ENCODE measurements around the gene RILP.
"Not testable (repeated sequence)": the region's sequence is repeated elsewhere in the genome, so short reads cannot be mapped to it uniquely, and the experiment has no call there.

RILP gene, protein sequence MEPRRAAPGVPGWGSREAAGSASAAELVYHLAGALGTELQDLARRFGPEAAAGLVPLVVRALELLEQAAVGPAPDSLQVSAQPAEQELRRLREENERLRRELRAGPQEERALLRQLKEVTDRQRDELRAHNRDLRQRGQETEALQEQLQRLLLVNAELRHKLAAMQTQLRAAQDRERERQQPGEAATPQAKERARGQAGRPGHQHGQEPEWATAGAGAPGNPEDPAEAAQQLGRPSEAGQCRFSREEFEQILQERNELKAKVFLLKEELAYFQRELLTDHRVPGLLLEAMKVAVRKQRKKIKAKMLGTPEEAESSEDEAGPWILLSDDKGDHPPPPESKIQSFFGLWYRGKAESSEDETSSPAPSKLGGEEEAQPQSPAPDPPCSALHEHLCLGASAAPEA

DNA sequence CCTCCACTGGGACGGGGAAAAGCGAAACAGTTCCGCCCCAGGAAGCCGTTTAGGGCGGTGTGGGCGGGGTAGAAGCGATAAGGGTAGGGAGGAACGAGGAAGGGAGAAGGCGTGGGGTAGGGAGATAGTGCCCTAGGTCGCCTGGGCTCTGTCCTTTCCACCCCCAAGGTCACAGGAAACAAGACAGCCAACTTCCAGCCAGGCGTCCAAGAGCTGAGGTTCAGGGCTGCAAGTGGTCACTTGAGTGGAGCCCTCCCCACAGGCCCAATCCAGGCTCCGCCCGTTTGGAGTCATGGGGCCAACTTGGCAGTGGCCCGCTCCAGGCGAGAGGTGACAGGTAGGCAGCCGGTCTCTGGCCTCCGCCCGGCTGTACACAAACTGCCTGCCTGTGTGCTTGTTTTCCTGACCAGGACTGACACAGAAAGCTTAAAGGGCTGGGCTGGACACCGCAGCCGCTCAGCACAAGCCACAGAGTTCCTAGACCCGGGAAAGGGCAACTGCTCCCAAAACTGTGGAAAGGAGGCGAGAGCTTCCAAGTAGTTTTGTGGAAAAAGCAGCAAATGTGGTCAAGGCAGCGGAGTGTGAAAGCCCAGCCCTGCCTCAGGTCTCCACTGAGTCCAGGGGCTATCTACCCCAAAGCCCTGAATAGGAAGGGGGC, at the start of gene RILP:
Gene RILP (minus strand): TSS at position 23 of the 658 bp plus-strand sequence. CDS start 62 bp downstream, outside the sequence.
- DNase-seq: no peak

DNA sequence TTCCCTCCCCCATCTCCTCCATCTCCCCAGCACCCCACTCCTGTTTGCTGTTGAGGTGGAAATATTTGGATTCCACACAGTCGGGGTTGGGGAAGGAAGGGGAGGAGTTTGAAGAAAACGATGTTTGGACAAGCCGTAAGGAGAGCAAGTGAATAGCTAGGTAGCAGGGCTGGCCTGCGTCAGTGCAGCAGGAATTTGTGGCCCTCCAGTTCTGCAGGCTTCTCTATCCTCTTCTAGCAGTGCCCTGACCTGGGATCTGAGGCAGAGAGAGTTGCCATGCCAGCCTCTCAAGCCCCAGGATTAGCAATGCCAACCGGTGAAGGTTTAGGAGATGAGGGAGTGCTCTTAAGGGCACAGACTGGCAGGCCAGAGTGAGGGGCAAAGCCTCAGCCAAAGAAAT, 48.0 kb upstream of the RILP start:
- no peak for DNase-seq

DNA sequence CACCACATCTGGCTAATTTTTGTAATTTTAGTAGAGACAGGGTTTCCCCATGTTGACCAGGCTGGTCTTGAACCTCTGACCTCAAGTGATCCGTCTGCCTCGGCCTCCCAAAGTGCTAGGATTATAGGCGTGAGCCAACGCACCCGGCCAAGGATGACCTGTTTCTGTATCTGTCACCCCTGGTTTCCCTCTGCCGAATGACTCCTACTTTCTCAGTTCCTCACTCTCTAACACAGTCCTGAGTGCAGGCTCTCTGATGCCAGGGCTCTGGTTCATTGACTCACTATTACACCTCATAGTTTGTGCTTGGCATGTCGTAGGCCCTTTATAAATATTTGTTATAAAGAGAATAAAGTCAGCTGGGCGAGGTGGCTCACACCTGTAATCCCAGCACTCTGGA, 45.7 kb upstream of the RILP start:
- no peak for DNase-seq

DNA sequence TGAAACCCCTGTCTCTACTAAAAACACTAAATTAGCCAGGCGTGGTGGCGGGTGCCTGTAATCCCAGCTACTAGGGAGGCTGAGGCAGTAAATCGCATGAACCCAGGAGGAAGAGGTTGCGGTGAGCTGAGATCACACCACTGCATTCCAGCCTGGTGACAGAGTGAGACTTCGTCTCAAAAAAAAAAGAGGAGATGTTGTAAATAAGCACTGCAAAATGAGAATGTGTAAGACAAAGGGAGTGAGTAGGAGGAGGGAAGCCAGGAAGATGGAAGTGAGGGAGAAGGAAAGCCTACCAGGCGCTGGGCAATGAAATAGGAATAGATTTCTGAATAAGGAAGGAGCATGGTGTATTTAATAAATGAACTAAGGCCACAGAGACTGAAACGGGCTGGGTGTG, 43.7 kb upstream of the RILP start:
- no peak for DNase-seq

DNA sequence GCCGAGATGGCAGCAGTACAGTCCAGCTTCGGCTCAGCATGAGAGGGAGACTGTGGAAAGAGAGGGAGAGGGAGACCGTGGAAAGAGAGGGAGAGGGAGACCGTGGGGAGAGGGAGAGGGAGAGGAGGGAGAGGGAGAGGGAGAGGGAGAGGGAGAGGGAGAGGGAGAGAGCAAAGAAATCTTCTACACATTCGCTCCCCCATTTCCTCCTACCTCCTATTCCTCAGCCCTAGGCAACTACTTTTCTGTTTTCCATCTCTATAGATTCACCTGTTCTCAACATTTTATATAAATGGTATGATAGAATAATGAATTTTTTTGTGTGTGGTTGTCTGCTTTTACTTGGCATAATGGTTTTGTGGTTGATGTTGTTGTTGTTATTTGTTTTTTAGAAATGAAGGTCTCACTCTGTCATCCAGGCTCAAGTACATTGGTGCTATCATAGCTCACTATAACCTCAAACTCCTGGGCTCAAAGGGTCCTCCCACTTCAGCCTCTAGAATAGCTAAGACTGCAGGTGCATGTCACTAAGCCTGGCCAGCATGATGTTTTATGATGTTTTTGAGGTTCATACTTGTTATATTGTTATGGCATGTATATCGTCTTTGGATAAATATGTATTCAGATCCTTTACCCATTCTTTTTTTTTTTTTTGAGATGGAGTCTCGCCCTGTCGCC, 41.0 kb upstream of the RILP start:
- DNase-seq: no peak

GRCh38 chr17:1688405-1688804, 38.7 kb upstream of the RILP start:
- not testable (repeated sequence) for DNase-seq

GRCh38 chr17:1686086-1686485, 36.4 kb upstream of the RILP start:
- no peak for DNase-seq

DNA sequence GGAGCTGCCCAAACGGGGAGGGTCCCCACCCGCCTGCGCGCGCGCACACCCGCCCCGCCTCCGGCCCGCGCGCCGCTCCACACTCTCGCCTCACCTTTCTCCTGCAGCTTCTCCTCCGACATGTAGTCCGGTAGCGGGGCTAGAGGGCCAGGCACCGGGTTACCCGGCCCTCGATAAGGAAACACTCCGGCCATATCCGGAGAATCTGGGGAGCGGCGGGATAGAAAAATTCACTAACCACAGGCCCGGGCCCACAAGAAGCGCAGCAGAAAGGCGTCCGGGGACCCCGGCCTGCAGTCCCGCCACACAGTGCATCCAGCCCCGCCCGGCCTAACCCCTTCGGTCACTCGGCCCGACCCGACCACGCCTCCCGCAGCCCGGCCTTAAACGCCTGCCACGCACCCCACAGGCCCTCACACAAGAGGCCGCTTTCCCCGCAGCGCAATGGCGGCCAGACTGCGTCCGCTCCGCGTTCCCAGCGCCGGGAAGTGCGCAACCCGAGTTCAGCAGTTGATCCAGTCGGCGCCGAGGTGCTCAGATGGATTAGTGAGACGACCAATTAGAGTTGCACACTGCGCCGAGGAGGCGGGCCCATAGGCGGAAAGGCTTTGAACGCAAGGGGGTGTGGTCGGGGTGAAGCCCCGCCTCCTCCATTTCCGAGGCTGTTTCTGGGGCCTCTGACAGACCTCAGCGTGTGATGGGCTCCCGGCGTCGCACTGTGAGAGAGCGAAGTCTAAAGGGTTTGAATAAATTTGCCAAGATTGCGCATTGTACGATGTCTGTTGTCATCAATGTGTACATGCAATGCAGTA, 34.9 kb upstream of the RILP start, which contains the start of gene PRPF8:
Gene PRPF8 (minus strand): TSS at position 490 of the 812 bp plus-strand sequence. CDS start 296 bp downstream, at position 194.
- DNase-seq: peak; percentile 82 to 88

DNA sequence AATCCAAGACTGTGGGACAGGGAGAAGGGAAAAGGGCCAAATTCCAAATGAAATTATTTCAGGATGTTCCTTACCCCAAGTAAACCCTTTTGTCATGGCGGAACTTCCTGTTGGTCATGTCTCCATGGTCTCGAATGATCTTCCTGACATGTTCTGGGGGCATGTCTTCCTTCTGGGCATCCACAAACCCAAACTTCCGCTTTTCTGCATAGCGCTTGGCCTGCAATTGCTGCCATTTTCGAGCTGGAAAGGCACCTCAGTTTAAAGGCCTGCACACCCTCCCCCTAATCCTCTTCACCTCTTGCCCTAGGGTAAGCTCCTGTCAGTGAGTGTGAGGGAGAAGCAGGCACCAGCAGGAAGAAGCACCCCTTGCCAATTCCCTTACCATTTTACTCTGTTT, 33.8 kb upstream of the RILP start:
- no peak for DNase-seq

GRCh38 chr17:1676401-1676800, 26.7 kb upstream of the RILP start:
- no peak for DNase-seq

DNA sequence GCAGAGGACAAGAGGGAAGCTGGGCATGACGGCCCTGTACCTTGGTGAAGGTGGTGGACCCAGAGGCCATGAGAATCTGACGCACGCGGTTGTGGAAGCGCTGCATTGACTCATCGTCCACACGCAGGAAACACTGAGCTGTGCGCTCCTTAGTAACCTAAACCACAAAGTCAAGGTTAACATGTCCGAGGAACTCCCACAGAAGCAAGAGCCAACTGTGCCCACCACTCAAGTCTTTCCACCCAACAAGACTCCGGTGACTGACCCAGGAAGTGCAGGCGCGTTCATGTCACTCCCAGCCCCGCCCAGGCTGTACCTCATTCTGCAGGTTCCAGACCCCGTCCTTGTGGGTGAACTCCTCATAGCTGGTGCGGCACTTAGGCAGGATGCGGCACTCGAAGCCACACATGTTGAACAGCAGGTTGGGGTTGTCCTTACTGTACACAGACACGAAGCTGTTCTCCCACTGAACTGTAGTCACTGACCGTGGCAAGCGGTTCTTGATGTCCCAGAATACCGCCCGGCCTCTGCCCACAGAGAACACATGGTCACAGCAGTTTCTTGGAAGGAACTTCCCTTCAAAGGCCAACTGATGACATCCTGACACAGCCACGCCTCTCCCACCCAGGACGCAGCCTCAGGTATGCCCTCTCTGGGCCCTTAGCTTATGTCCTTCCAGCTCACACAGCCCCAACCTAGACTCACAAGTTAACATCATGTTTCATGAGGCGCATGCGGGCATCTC, 23.5 kb upstream of the RILP start:
- DNase-seq: no peak

GRCh38 chr17:1663934-1664333, 14.3 kb upstream of the RILP start:
- not testable (repeated sequence) for DNase-seq

DNA sequence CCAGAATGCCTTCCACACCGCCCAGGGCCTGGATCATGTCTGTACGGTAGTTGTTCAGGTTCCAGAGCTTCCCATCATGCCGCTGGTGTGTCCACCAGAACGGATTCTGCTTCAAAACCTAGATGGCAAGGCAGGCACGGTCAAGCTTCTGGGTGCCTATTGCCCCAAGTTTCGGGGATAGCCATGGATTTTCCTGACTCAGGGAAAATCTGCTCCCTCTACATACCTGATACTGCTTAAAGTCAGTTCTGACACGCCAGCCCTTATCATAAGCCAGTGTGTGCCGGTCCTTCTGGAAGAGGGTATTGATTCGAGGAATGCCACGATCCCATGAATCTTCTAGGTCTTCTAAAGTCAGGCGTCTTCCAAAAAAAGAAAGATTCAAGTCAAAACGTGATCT, 11.4 kb upstream of the RILP start:
- no peak for DNase-seq

DNA sequence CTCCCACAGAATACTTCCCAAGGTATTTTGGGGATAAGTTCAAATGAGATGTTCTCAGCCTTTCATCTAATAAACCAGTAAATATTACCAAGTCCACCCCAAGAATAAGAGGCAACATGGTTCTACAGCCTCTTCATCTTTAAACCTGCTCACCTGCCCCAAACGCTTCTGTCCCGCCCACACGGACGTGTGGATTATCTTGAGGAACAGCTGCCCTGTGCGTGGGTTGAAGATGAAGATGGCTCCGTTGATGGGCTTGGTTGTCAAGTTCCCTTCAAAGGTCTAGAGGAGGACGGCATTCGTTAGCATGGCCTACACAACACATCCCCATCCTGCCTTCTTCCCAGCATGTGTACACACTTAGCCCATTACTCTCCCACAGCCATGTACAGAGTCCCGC, 8.4 kb upstream of the RILP start:
- DNase-seq: no peak

GRCh38 chr17:1653735-1654134, 4.1 kb upstream of the RILP start:
- no peak for DNase-seq

DNA sequence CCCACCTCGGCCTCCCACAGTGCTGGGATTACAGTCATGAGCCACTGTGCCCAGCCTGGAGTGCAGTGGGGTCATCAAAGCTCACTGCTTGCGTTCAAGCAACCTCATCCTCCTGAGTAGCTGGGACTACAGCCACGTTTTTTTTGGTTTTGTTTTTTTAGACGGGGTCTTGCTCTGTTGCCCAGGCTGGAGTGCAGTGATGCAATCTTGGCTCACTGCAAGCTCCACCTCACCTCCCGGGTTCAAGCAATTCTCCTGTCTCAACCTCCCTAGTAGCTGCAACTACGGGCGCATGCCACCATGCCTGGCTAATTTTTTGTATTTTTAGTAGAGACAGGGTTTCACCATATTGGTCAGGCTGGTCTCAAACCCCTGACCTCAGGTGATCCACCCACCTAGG, 3.1 kb upstream of the RILP start:
- not testable (repeated sequence) for DNase-seq

- DNase-seq: no peak
These were observed 1.8 kb upstream of the RILP start for GRCh38 chr17:1651559-1651844.

GRCh38 chr17:1650731-1651558, 1.3 kb upstream of the RILP start:
- no peak for DNase-seq

GRCh38 chr17:1648963-1649843, 463 bp downstream of the RILP start:
- DNase-seq: peak; percentile 14 to 60

All from NCI-H187 (cell line).